ENCODE results near the gene NF1.

DNA sequence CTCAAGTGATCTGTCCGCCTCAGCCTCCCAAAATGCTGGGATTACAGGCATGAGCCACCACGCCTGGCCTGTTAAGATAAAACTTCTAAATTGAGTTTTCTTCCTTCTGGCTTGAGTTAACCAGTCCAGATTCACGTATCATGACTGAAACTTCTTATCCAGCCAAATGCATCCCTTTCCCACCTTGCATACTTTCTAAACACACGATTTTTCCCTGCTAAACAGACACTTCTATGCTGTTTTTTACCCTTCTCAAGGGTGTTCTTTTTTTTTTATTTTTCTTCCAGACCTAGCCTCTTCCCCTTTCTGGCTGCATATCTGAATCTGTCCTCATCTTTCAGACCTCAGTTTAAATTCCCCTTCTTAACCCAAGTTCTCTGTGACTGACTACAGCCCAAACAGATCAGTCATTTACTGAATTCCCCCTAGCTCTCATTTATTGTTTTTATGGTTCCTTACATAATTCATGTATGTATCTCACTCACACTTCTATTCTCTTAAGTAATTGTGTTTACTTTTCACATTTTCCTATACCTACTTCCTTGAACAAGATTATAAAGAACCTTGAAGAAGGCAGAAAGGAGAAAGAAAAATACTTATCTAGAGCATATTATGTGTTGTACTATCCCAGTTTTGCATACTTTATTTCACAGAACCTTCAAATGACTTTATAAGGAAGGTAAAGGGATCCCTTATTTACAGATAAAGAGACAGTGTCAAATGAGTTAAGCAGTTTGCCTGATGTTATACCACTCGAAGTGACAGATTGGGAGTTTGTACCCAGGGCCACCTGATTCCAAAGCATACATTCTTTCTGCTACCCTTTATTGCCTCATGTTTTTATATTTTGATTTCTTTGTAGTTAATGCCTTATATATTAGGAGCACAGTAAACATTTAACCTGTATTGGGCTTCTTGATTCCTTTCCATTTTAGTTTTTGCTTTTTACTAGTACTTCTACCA lies 213.9 kb downstream of the NF1 start:
- TF ChIP-seq, protein P1, sequence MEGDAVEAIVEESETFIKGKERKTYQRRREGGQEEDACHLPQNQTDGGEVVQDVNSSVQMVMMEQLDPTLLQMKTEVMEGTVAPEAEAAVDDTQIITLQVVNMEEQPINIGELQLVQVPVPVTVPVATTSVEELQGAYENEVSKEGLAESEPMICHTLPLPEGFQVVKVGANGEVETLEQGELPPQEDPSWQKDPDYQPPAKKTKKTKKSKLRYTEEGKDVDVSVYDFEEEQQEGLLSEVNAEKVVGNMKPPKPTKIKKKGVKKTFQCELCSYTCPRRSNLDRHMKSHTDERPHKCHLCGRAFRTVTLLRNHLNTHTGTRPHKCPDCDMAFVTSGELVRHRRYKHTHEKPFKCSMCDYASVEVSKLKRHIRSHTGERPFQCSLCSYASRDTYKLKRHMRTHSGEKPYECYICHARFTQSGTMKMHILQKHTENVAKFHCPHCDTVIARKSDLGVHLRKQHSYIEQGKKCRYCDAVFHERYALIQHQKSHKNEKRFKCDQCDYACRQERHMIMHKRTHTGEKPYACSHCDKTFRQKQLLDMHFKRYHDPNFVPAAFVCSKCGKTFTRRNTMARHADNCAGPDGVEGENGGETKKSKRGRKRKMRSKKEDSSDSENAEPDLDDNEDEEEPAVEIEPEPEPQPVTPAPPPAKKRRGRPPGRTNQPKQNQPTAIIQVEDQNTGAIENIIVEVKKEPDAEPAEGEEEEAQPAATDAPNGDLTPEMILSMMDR (IDR thresholded peaks at IDR 0.05; ENCODE audit: low read length), result no peak
- no peak for TF ChIP-seq EZH2 (IDR thresholded peaks at IDR 0.05; ENCODE audit: borderline replicate concordance, low read length)
